Measurements from ENCODE around the gene ACTN4. TPM values are rescaled to one million over a fixed set of nuclear protein-coding genes. Genes with fewer than 3 reads are reported as not detected.

Gene ACTN4
- total and polyA plus RNA-seq, 2 donors (not counting 3 experiments of a cell fraction or from before 2014, with no cell fraction given): 313 to 748 TPM

DNA sequence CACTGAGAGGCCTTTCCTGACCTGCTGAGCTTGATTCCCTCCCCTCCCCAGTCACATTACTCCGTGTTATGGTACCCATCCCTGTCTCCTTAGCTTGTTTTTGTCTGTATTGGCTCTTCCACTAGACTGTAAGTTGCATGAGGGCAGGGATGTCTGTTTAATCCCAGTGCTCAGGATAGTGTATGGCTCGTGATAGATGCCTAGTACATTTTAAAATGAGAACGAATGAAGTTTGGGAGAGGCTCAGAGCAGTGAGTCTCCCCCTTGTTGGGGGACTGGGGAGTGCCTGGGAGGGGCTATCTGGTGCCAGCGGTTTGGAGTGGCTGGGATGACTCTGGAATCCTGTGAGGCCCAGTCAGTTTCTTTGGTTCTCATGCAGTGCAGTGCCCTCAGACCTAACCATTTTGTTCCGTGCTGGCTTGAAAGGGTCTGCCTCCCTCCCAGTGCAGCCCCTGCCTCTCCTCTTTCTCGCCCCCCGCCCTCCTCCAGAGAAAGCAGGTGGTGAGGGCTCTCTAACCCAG is 35.5 kb downstream of the ACTN4 start:
- BruUV-seq (replicated peaks): TSS peak; percentile 42
- Histone ChIP-seq H3K9me3 (replicated peaks; ENCODE audit: control insufficient read depth, insufficient read depth, low read length) (no peaks in the 10 kb centered on the region), H3K9ac (replicated peaks; ENCODE audit: extremely low read depth, insufficient read depth, low read length) (peak overlapping the region; percentile 55), H3K27me3 (ENCODE audit: control insufficient read depth in 2 of 2, insufficient read depth in 2 of 2, low read length in 2 of 2) (no peaks in the 10 kb centered on the region), H3K79me2 (ENCODE audit: control insufficient read depth, insufficient read depth, low read length) (peaks cover 85% of the 10 kb centered on the region), H4K20me1 (replicated peaks; ENCODE audit: control insufficient read depth, extremely low read depth, insufficient read depth, low read length) (no peaks in the 10 kb centered on the region), H3K4me1 (ENCODE audit: control insufficient read depth, extremely low read depth, insufficient read depth, low read length) (peaks cover 66% of the 10 kb centered on the region), H3K4me2 (ENCODE audit: insufficient read depth, low read length) (no peak overlapping the region), H3K9me1 (replicated peaks; ENCODE audit: control insufficient read depth, extremely low read depth, insufficient read depth, low read length) (no peaks in the 10 kb centered on the region), H3K36me3 (ENCODE audit: control insufficient read depth in 2 of 2, extremely low read depth in 1 of 2, insufficient read depth in 2 of 2, low read length in 2 of 2) (no peaks in the 10 kb centered on the region), H2AFZ (ENCODE audit: low read depth, low read length) (no peak overlapping the region), H3K27ac (ENCODE audit: insufficient read depth, low read depth, low read length) (peak overlapping the region; percentile 90), H3K4me3 (replicated peaks in 1 of 3; ENCODE audit: insufficient read depth in 1 of 3, low read depth in 1 of 3, low read length in 3 of 3) (no peak overlapping the region)
- ChIA-PET CTCF (interaction anchor here (0.8 to 2.0 kb wide), 11 partner anchors 12 to 48 kb away, joined by 3 to 10 read pairs (median 4); partner anchors contain the start of gene ACTN4), POLR2A (interaction anchor here (0.6 to 1.3 kb wide), 2 partner anchors 11 to 34 kb away, joined by 3 to 5 read pairs; no protein-coding TSS in a partner anchor)
- dilution Hi-C loops (cut with MboI; ENCODE audit: extremely low pct_ligation_motif_present, low sequenced_read_pairs): no loop called here
- no peak for FAIRE-seq
- DNase-seq (ENCODE audit: low read depth, low spot score): no peak
- TF ChIP-seq POLR2AphosphoS5 (IDR thresholded peaks at IDR 0.05; ENCODE audit: insufficient read depth, low read depth, low read length): no peak
- TF ChIP-seq, protein P1, sequence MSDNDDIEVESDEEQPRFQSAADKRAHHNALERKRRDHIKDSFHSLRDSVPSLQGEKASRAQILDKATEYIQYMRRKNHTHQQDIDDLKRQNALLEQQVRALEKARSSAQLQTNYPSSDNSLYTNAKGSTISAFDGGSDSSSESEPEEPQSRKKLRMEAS (IDR thresholded peaks at IDR 0.05; ENCODE audit: insufficient read depth, insufficient read length): no peak
- no peak for TF ChIP-seq EZH2 (IDR thresholded peaks at IDR 0.05; ENCODE audit: borderline replicate concordance, low read depth, low read length, severe bottlenecking)
- intact Hi-C loops (cut with micrococcal nuclease): loop anchor here (1.0 kb wide), 3 partner anchors 17 to 36 kb away; partner anchors contain the start of gene ACTN4

DNA sequence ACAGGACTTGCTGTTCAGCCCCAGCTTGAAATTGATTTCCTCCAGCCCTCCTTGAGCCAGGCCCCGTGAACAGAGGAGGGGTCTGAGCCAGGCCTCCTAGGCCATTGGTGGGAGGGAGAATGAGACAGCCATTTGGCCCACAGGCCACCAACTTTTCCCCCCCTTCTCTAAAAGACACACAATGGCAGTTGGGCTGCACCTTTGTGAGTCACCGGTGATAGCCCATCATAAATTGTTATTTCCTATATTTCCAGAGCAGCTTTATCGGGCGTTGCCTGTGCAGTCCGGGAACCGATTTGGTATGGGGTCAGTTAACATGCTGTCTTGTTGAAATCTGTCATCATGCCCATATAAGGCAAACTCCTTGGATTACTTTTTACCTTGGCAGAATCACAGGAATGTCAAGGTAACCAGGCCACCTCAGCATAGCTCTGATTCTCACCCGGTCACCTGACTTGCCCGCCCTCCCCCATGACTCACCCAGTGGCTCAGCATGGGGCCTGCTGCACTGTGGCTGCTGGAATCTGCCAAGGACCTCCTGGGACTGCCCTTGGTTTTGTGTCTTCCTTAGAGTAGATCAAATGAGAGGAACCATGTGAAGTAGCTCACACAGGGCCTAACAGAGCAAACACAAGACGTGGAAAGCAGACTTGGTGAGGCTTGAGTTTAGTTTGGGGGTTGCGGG is 36.1 kb downstream of the ACTN4 start:
- no peak overlapping the region for H3K4me3 ChIP-seq (replicated peaks in 1 of 3; ENCODE audit: insufficient read depth in 1 of 3, low read depth in 1 of 3, low read length in 3 of 3)
- H3K4me1 ChIP-seq (ENCODE audit: control insufficient read depth, extremely low read depth, insufficient read depth, low read length): peaks cover 66% of the 10 kb centered on the region

More for the DNA sequence above, 36.1 kb downstream of the ACTN4 start:
- H2AFZ ChIP-seq (ENCODE audit: low read depth, low read length): no peak overlapping the region
- H3K36me3 ChIP-seq (ENCODE audit: control insufficient read depth in 2 of 2, extremely low read depth in 1 of 2, insufficient read depth in 2 of 2, low read length in 2 of 2): no peaks in the 10 kb centered on the region
- DNase-seq (ENCODE audit: low read depth, low spot score) (peak; percentile 89), FAIRE-seq (peak; percentile 85)
- H3K4me2 ChIP-seq (ENCODE audit: insufficient read depth, low read length): peak overlapping the region; percentile 19
- POLR2A ChIA-PET: interaction anchor here (0.6 to 1.3 kb wide), 2 partner anchors 11 to 35 kb away, joined by 3 to 5 read pairs; no protein-coding TSS in a partner anchor
- H3K9me1 ChIP-seq (replicated peaks; ENCODE audit: control insufficient read depth, extremely low read depth, insufficient read depth, low read length): no peaks in the 10 kb centered on the region
- H4K20me1 ChIP-seq (replicated peaks; ENCODE audit: control insufficient read depth, extremely low read depth, insufficient read depth, low read length): no peaks in the 10 kb centered on the region
- BruUV-seq (replicated peaks): no TSS peak
- no peaks in the 10 kb centered on the region for H3K9me3 ChIP-seq (replicated peaks; ENCODE audit: control insufficient read depth, insufficient read depth, low read length)
- TF ChIP-seq JUN (IDR thresholded peaks at IDR 0.05; ENCODE audit: borderline replicate concordance, insufficient read depth, insufficient read length, low read depth) (no peak), FOS (IDR thresholded peaks at IDR 0.05; ENCODE audit: borderline replicate concordance, insufficient read depth, low read length) (peak; percentile 80), POLR2AphosphoS5 (IDR thresholded peaks at IDR 0.05; ENCODE audit: insufficient read depth, low read depth, low read length) (peak; percentile 6)
- dilution Hi-C loops (cut with MboI; ENCODE audit: extremely low pct_ligation_motif_present, low sequenced_read_pairs) (no loop called here), intact Hi-C loops (cut with micrococcal nuclease) (loop anchor here (1.0 to 2.0 kb wide), 5 partner anchors 7 to 36 kb away; partner anchors contain the start of gene ACTN4)
- H3K27me3 ChIP-seq (ENCODE audit: control insufficient read depth in 2 of 2, insufficient read depth in 2 of 2, low read length in 2 of 2): no peaks in the 10 kb centered on the region
- CTCF ChIA-PET: interaction anchor here (0.8 to 2.0 kb wide), 10 partner anchors 12 to 49 kb away, joined by 3 to 10 read pairs (median 4); partner anchors contain the start of gene ACTN4
- peak overlapping the region; percentile 90 for H3K27ac ChIP-seq (ENCODE audit: insufficient read depth, low read depth, low read length)
- peak overlapping the region; percentile 55 for H3K9ac ChIP-seq (replicated peaks; ENCODE audit: extremely low read depth, insufficient read depth, low read length)
- peaks cover 85% of the 10 kb centered on the region for H3K79me2 ChIP-seq (ENCODE audit: control insufficient read depth, insufficient read depth, low read length)
